ENCODE measurements around the gene BRWD1. TPM values are rescaled to one million over a fixed set of nuclear protein-coding genes. Genes with fewer than 3 reads are reported as not detected.
A peak's percentile ranks its signal among the peaks of the same experiment; 100 is the strongest.

The BRWD1 gene
- polyA plus RNA-seq, 1 donor (not counting 4 experiments of a cell fraction or from before 2014, with no cell fraction given), result 15.1 TPM

DNA sequence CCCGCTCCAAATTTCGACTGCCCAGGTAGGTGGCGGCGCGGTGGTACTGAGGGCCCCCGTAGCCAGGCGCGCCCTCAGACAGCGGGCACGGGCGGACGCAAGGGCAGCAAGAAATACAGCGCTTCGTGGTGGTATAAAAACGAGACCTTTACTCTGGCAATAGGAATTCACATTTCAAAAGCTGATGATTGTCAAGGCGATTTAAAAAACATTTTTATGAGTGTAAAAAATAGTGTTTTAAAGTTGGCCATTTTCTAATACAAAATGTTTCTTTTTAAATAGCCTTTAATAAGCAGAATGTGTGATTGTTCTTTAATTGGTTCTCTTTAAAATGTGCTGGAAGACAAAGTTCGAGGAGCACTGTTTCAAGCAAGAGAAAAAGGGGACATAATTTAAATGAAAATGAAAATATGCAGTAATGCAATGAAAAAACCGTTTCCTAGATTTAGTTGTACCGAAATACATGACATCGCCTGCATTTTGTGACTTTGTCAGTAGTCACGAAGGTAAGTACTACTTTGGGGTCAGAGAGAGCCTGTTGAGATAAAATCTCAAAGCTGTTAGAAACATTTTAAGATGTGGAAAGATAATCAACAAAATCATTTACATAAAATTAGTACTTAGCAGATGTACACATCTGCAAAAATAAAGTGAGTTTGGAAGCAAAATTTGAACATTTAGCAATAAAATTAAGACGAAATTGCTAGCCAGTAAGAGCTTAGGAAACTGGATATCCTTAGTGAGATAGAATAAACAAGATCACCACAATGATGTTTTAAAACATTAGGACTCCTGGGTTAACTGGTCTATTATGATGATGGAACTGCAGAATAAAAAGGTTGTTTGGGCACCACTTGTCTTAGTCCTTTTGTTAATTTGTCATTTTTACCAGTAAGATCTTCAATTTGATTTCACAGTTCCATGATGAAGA is 129.1 kb downstream of the BRWD1 start:
- no peak for TF ChIP-seq EZH2 (IDR thresholded peaks at IDR 0.05; ENCODE audit: low read length)
- TF ChIP-seq CTCF (optimal IDR thresholded peaks at IDR 0.05 in 1 of 3, IDR thresholded peaks at IDR 0.05 in 1 of 3, conservative IDR thresholded peaks at IDR 0.05 in 1 of 3; ENCODE audit: extremely low read depth in 1 of 3, insufficient read depth in 2 of 3, low read length in 3 of 3), result no peak
- H3K36me3 ChIP-seq (ENCODE audit: control insufficient read depth in 2 of 2, extremely low read depth in 1 of 2, insufficient read depth in 2 of 2, low read length in 2 of 2), result peaks cover 0 to 3% of the 10 kb centered on the region in 2 experiments
- no peak for FAIRE-seq
- no peak for DNase-seq (ENCODE audit: low read depth, low spot score)
- peaks cover 29% of the 10 kb centered on the region for H3K4me1 ChIP-seq (ENCODE audit: control insufficient read depth, extremely low read depth, insufficient read depth, low read length)
- no peaks in the 10 kb centered on the region for H3K27me3 ChIP-seq (ENCODE audit: control insufficient read depth, extremely low read depth, insufficient read depth, low read length)
- H3K9me1 ChIP-seq (ENCODE audit: control insufficient read depth, extremely low read depth, insufficient read depth, low read length), result no peaks in the 10 kb centered on the region
- no peaks in the 10 kb centered on the region for H4K20me1 ChIP-seq (ENCODE audit: control insufficient read depth, extremely low read depth, insufficient read depth, low read length)
- H3K9ac ChIP-seq (ENCODE audit: control insufficient read depth, extremely low read depth, insufficient read depth, low read length), result peak overlapping the region; percentile 94
- H3K79me2 ChIP-seq (ENCODE audit: control insufficient read depth, insufficient read depth, low read length), result peaks cover 28% of the 10 kb centered on the region
- H3K27ac ChIP-seq (ENCODE audit: control insufficient read depth, insufficient read depth, low read length), result peak overlapping the region; percentile 91
- peak overlapping the region; percentile 55 for H2AFZ ChIP-seq (ENCODE audit: control insufficient read depth, low read length)
- peak overlapping the region; percentile 81 for H3K4me2 ChIP-seq (ENCODE audit: control insufficient read depth, extremely low read depth, insufficient read depth, low read depth, low read length)
- no peaks in the 10 kb centered on the region for H3K9me3 ChIP-seq (ENCODE audit: control insufficient read depth, low read depth, low read length)
- peak overlapping the region; percentile 86 to 91 (median 86) for H3K4me3 ChIP-seq (ENCODE audit: control insufficient read depth in 2 of 3, extremely low read depth in 1 of 3, insufficient read depth in 2 of 3, low read depth in 1 of 3, low read length in 3 of 3)
- dilution Hi-C loops (cut with MboI; ENCODE audit: extremely low pct_ligation_motif_present, low sequenced_read_pairs), result no loop called here

DNA sequence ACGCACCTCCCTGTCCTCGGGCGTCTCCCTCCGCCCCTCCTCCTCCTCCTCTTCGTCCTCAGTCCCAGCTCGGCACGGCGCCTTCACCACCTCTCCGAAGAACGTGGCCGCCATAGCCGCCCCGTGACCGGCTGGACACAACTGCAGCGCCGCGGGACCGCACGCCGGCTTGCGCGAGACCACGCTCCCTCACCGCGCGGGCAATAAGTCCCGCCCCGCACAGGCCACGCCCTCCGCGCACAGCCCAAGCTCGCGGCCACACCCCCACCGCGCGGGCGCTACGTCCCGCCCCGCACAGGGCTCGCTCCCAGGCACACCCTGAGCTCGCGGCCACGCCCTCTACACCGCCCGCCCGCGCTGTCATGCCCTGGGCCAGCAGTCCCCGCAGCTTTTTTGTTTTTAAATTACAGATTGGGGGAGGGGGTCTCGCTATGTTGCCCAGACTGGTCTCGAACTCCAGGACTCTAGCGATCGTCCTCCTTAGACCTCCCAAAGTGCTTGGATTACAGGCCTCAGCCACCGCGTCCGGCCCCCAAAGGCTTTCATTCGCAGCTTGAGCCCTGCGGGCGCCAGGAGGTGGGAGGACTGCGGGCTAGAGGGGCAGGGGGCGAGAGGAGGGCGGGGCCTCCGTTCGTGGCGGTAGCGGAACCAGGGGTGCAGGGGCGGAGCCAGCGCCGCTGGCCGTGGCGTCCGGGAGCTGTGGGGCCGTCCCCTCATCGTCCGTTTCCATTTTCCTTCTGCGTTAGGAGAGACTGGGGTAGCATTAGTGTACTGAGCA is 130.0 kb downstream of the BRWD1 start, which contains the start of gene PSMG1:
PSMG1 (minus strand) TSS at position 180 of the 778 bp plus-strand sequence; CDS start at position 114, 66 bp downstream.
- Histone ChIP-seq H3K9me1 (ENCODE audit: control insufficient read depth, extremely low read depth, insufficient read depth, low read length) (no peaks in the 10 kb centered on the region), H3K27ac (ENCODE audit: control insufficient read depth, insufficient read depth, low read length) (peak within 1 kb of the TSS; percentile 91), H3K36me3 (ENCODE audit: control insufficient read depth in 2 of 2, extremely low read depth in 1 of 2, insufficient read depth in 2 of 2, low read length in 2 of 2) (peaks cover 4 to 6% of the 10 kb centered on the region in 2 experiments), H3K4me3 (ENCODE audit: control insufficient read depth in 2 of 3, extremely low read depth in 1 of 3, insufficient read depth in 2 of 3, low read depth in 1 of 3, low read length in 3 of 3) (peak within 1 kb of the TSS; percentile 86 to 91 (median 86)), H3K9ac (ENCODE audit: control insufficient read depth, extremely low read depth, insufficient read depth, low read length) (peak within 1 kb of the TSS; percentile 94), H2AFZ (ENCODE audit: control insufficient read depth, low read length) (peak within 1 kb of the TSS; percentile 82), H4K20me1 (ENCODE audit: control insufficient read depth, extremely low read depth, insufficient read depth, low read length) (no peaks in the 10 kb centered on the region), H3K4me2 (ENCODE audit: control insufficient read depth, extremely low read depth, insufficient read depth, low read depth, low read length) (peak within 1 kb of the TSS; percentile 90), H3K4me1 (ENCODE audit: control insufficient read depth, extremely low read depth, insufficient read depth, low read length) (peaks cover 29% of the 10 kb centered on the region), H3K79me2 (ENCODE audit: control insufficient read depth, insufficient read depth, low read length) (peaks cover 34% of the 10 kb centered on the region), H3K27me3 (ENCODE audit: control insufficient read depth, extremely low read depth, insufficient read depth, low read length) (no peaks in the 10 kb centered on the region), H3K9me3 (ENCODE audit: control insufficient read depth, low read depth, low read length) (no peaks in the 10 kb centered on the region)
- peak in 1 of 3 experiments; percentile 17 for TF ChIP-seq CTCF (optimal IDR thresholded peaks at IDR 0.05 in 1 of 3, IDR thresholded peaks at IDR 0.05 in 1 of 3, conservative IDR thresholded peaks at IDR 0.05 in 1 of 3; ENCODE audit: extremely low read depth in 1 of 3, insufficient read depth in 2 of 3, low read length in 3 of 3)
- TF ChIP-seq EZH2 (IDR thresholded peaks at IDR 0.05; ENCODE audit: low read length), result no peak
- dilution Hi-C loops (cut with MboI; ENCODE audit: extremely low pct_ligation_motif_present, low sequenced_read_pairs), result no loop called here
- DNase-seq (ENCODE audit: low read depth, low spot score) (peak; percentile 46), FAIRE-seq (no peak)

All from keratinocyte (primary cell).